Psoas muscle (tissue), 8 donors: ENCODE measurements around the gene FOXI1. TPM values are rescaled to one million over a fixed set of nuclear protein-coding genes. Genes with fewer than 3 reads are reported as not detected.

Experiments
- ATAC-seq, 4 donors: fragments of 200-7000 bp; cut with Tn5 transposase; one replicate each; pipeline ENCODE4 v1.9.1; 2020; ENCODE audit warnings: moderate library complexity in 3 of 4, mild to moderate bottlenecking in 2 of 4
- DNase-seq, 2 donors: peaks; one replicate each; pipeline ENCODE4 v3.0.0-alpha.2; 2020
- H3K27ac ChIP-seq: fragments of 200-600 bp; one replicate; pipeline ENCODE4 v1.8.0; 2022
- H3K27me3 ChIP-seq, 3 donors: fragments of 200-600 bp in 1 of 3; one replicate each; pipeline versions ENCODE4 v1.6.1 to v1.8.0; 2013 to 2022; ENCODE audit warnings: low read length in 2 of 3, mild to moderate bottlenecking in 2 of 3, moderate library complexity in 1 of 3; ENCODE audit not compliant: insufficient read depth in 3 of 3
- H3K36me3 ChIP-seq, 2 donors: fragments of 200-600 bp in 1 of 2; one replicate each; pipeline versions ENCODE4 v1.6.1 to v1.8.0; 2013 to 2022; ENCODE audit warnings: low read depth in 1 of 2, mild to moderate bottlenecking in 1 of 2, moderate library complexity in 1 of 2; ENCODE audit not compliant: insufficient read depth in 1 of 2
- H3K4me1 ChIP-seq: fragments of 200-600 bp; one replicate; pipeline ENCODE4 v1.8.0; 2022
- H3K4me3 ChIP-seq: fragments of 200-600 bp; one replicate; pipeline ENCODE4 v1.8.0; 2022; ENCODE audit warnings: mild to moderate bottlenecking
- H3K9me3 ChIP-seq: fragments of 200-600 bp; one replicate; pipeline ENCODE4 v1.8.0; 2022
- CTCF ChIP-seq: fragments of 200-600 bp; IDR thresholded peaks from one replicate; pipeline ENCODE4 v1.8.0; 2022; ENCODE audit warnings: antibody characterized with exemption
- WGBS, 3 donors: extraction: QIAGEN DNeasy Blood & Tissue Kit; methylation state at CpG; one replicate each; pipeline versions ENCODE4 v1.1.6 to v1.1.7; 2013; 5-methylcytosine and 5-hydroxymethylcytosine counted together
- intact Hi-C, 2 donors: fragments of 100-400 bp; cut with DNase I; formaldehyde crosslinking; loops; one replicate each; pipeline versions ENCODE4 v1.11.0 to v1.14.2; 2022
- polyA plus RNA-seq, 3 donors: library from polyadenylated mRNA; stranded (reverse); fragments of 200-250 nt; gene quantifications; one replicate each; pipeline ENCODE4 v1.2.3, GENCODE V29; 2013
- total RNA-seq, 4 donors: library from RNA; stranded (reverse); fragmentation: NEBNext Ultra II Directional in 2 of 4; extraction: Animal tissue kit (Norgen Biotek cat#: 25700) in 2 of 4; gene quantifications; one replicate each; pipeline versions ENCODE4 v1.2.1 to v1.2.4, GENCODE V29; 2021 to 2023
- donor health status: healthy with polysubstance abuse.
- donor health status: DM: no; HTN: no; CAD: no; lungs with moderate emphysema.
- donor health status: Bipolar disorder and iron deficiency.
- donor health status: healthy.
- donor health status: DM: yes; HTN: yes; CAD: no.
- donor health status: DM: no; HTN: no; CAD: no.
- donor health status: DM: no; HTN: no; CAD: no.
- donor health status: DM: yes; HTN: yes; CAD: no.

Gene FOXI1
- total and polyA plus RNA-seq, 7 donors = not detected

GRCh38 chr5:170067152-170067551, 38.5 kb upstream of the FOXI1 start:
- no peak overlapping the region for H3K4me3 ChIP-seq
- DNase-seq = no peak
- H3K4me1 ChIP-seq = no peaks in the 10 kb centered on the region
- ATAC-seq = no peak
- H3K9me3 ChIP-seq = no peaks in the 10 kb centered on the region
- no peak overlapping the region for H3K27ac ChIP-seq
- intact Hi-C loops = no loop called here
- H3K36me3 ChIP-seq = no peaks in the 10 kb centered on the region
- TF ChIP-seq CTCF = no peak
- no peaks in the 10 kb centered on the region for H3K27me3 ChIP-seq

GRCh38 chr5:170067574-170068170, 38.0 kb upstream of the FOXI1 start:
- Histone ChIP-seq H3K27ac (no peak overlapping the region), H3K4me1 (no peaks in the 10 kb centered on the region), H3K4me3 (no peak overlapping the region), H3K36me3 (no peaks in the 10 kb centered on the region), H3K27me3 (no peaks in the 10 kb centered on the region), H3K9me3 (no peaks in the 10 kb centered on the region)
- ATAC-seq (no peak), DNase-seq (no peak)
- TF ChIP-seq CTCF = no peak
- 66 to 71% (median 69%) methylated on average over 4 of the region's 4 CpGs for WGBS, 3 donors
- intact Hi-C loops = no loop called here

GRCh38 chr5:170069512-170069911, 36.2 kb upstream of the FOXI1 start:
- WGBS, 3 donors = 76 to 81% (median 77%) methylated on average over 5 of the region's 5 CpGs
- TF ChIP-seq CTCF = no peak
- H3K4me1 ChIP-seq = no peaks in the 10 kb centered on the region
- H3K36me3 ChIP-seq = no peaks in the 10 kb centered on the region
- ATAC-seq = no peak
- intact Hi-C loops = no loop called here
- H3K9me3 ChIP-seq = no peaks in the 10 kb centered on the region
- H3K27me3 ChIP-seq = no peaks in the 10 kb centered on the region
- no peak overlapping the region for H3K4me3 ChIP-seq
- no peak overlapping the region for H3K27ac ChIP-seq
- no peak for DNase-seq

- 37 to 39% (median 38%) methylated on average over 14 of the region's 14 CpGs for WGBS, 3 donors
- intact Hi-C loops = no loop called here
- Histone ChIP-seq H3K27me3 (no peaks in the 10 kb centered on the region), H3K27ac (no peak overlapping the region), H3K4me1 (no peaks in the 10 kb centered on the region), H3K9me3 (no peaks in the 10 kb centered on the region), H3K36me3 (no peaks in the 10 kb centered on the region), H3K4me3 (no peak overlapping the region)
- DNase-seq (no peak), ATAC-seq (no peak)
- peak; percentile 21 for TF ChIP-seq CTCF
Observed at GRCh38 chr5:170070556-170071412, 34.9 kb upstream of the FOXI1 start.
